T-cell (primary cell): ENCODE measurements around the gene SLC36A3. TPM values are rescaled to one million over a fixed set of nuclear protein-coding genes. Genes with fewer than 3 reads are reported as not detected.

Experiments
- ATAC-seq, 4 experiments: fragments of 200-7000 bp in 3 of 4; fragments of 150-1000 bp in 1 of 4; cut with Tn5 transposase; replicated peaks in 1 of 4; 1 replicate in 3 of 4; 2 replicates in 1 of 4; pipeline ENCODE4 v1.10.0; 2021; ENCODE audit warnings: moderate library complexity in 3 of 4, mild to moderate bottlenecking in 2 of 4, moderate number of reproducible peaks in 1 of 4
- CTCF ChIA-PET, 2 donors: fragments of 300-600 bp; sonication (Branson Sonifier 250); formaldehyde crosslinking; loops; one replicate each; lab custom pipeline; 2022; ENCODE audit warnings: antibody characterized with exemption in 2 of 2; lab: Charles Lee
- POLR2A ChIA-PET, 2 donors: fragments of 300-600 bp; sonication (Branson Sonifier 250); formaldehyde crosslinking; loops; one replicate each; lab custom pipeline; 2022; ENCODE audit warnings: antibody characterized with exemption in 2 of 2; lab: Charles Lee
- DNase-seq, 35 experiments: peaks; one replicate each; pipeline versions ENCODE4 v3.0.0 to v3.0.0-alpha.2; 2013 to 2023
- H3K27ac ChIP-seq: one replicate; pipeline ENCODE4 v1.5.1; 2013; ENCODE audit warnings: low read length
- H3K27me3 ChIP-seq, 2 experiments: replicated peaks in 1 of 2; 1 replicate in 1 of 2; 2 replicates in 1 of 2; pipeline versions ENCODE4 v1.6.1 to v1.7.0; 2013; ENCODE audit warnings: low read length in 1 of 2, mixed read lengths in 1 of 2; ENCODE audit not compliant: control insufficient read depth in 2 of 2, insufficient read depth in 2 of 2; ENCODE audit errors: extremely low read depth in 1 of 2
- H3K36me3 ChIP-seq, 2 donors: 1 replicate in 1 of 2; 2 replicates in 1 of 2; pipeline versions ENCODE4 v1.6.1 to v1.7.0; 2013; ENCODE audit warnings: low read length in 1 of 2; ENCODE audit not compliant: control insufficient read depth in 2 of 2, insufficient read depth in 1 of 2; ENCODE audit errors: extremely low read depth in 1 of 2
- H3K4me1 ChIP-seq, 2 experiments: 1 replicate in 1 of 2; 2 replicates in 1 of 2; pipeline versions ENCODE4 v1.6.1 to v1.7.0; 2013; ENCODE audit warnings: low read length in 2 of 2, mixed read lengths in 1 of 2; ENCODE audit not compliant: insufficient read depth in 2 of 2, control insufficient read depth in 1 of 2; ENCODE audit errors: extremely low read depth in 1 of 2
- H3K4me3 ChIP-seq, 2 donors: 1 replicate in 1 of 2; 2 replicates in 1 of 2; pipeline versions ENCODE4 v1.5.1 to v1.7.0; 2013; ENCODE audit warnings: mild to moderate bottlenecking in 2 of 2, low read length in 1 of 2, moderate library complexity in 1 of 2; ENCODE audit not compliant: control insufficient read depth in 1 of 2; ENCODE audit errors: extremely low read depth in 1 of 2
- H3K9me3 ChIP-seq: 2 replicates; pipeline ENCODE4 v1.7.0; 2013
- H3K27ac Mint-ChIP-seq, 2 donors: one replicate each; pipeline ENCODE4 v1.8.0; 2020 to 2021; ENCODE audit warnings: mild to moderate bottlenecking in 2 of 2, mixed read lengths in 2 of 2
- H3K27me3 Mint-ChIP-seq, 2 donors: one replicate each; pipeline ENCODE4 v1.8.0; 2021 to 2022; ENCODE audit warnings: mixed read lengths in 2 of 2
- H3K36me3 Mint-ChIP-seq: one replicate; pipeline ENCODE4 v1.8.0; 2021; ENCODE audit warnings: mixed read lengths
- H3K4me1 Mint-ChIP-seq, 3 donors: one replicate each; pipeline ENCODE4 v1.8.0; 2020 to 2022; ENCODE audit warnings: mixed read lengths in 3 of 3, mild to moderate bottlenecking in 1 of 3
- H3K4me3 Mint-ChIP-seq, 3 donors: one replicate each; pipeline ENCODE4 v1.8.0; 2020 to 2022; ENCODE audit warnings: mild to moderate bottlenecking in 3 of 3, mixed read lengths in 3 of 3, moderate library complexity in 3 of 3
- H3K9me3 Mint-ChIP-seq, 3 donors: one replicate each; pipeline ENCODE4 v1.8.0; 2020 to 2022; ENCODE audit warnings: mixed read lengths in 3 of 3
- WGBS: methylation state at CpG from one replicate; pipeline ENCODE4 v1.1.5; 2013; ENCODE audit warnings: missing lambda C conversion rate; ENCODE audit not compliant: insufficient coverage; 5-methylcytosine and 5-hydroxymethylcytosine counted together
- total RNA-seq, 35 experiments: library from RNA in 6 of 35; stranded (reverse) in 6 of 35; fragments of 120-200 nt in 1 of 35; gene quantifications; one replicate each; pipeline versions ENCODE4 v1.2.1 to v1.2.4 and lab custom pipeline; 2013 to 2026

The SLC36A3 gene
- not detected for total RNA-seq
- not detected for total RNA-seq (2013)
- 0 to 0.05 (median 0) reads per million in 29 experiments for total RNA-seq (lab: John Stamatoyannopoulos, UW)

DNA sequence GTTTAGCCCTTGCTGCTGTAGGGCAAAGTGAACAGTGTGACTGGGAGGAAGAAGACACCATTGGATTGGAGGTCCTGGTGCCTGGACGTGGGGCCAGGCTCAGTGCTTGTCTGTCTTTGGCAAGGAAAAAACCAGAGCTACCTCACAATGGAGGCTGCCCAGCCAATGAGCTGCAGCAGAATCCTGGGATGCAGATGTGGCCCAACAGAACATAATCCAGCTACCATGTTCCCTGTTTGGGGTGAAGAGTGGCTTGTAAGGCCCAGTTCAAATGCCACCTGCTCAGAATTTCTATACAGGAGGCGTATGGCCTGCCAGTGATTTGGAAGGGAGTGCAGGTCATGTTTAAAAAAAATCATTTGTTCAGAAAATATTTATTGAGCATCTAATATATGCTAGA lies at the start of gene SLC36A3:
TSS of gene SLC36A3 (minus strand) at position 101 of the 400 bp plus-strand sequence. CDS start 412 bp downstream, outside the sequence.
- Mint-ChIP-seq H3K9me3 (no peaks in the 10 kb centered on the region), H3K27me3 (peaks cover 8 to 9% of the 10 kb centered on the region in 2 donors), H3K36me3 (no peaks in the 10 kb centered on the region), H3K4me1 (no peaks in the 10 kb centered on the region), H3K27ac (no peak within 1 kb of the TSS), H3K4me3 (no peak within 1 kb of the TSS)
- CTCF ChIA-PET = no interaction called here
- ATAC-seq = no peak
- Histone ChIP-seq H3K27me3 (peaks cover 0 to 20% of the 10 kb centered on the region in 2 experiments), H3K27ac (no peak within 1 kb of the TSS), H3K9me3 (no peaks in the 10 kb centered on the region), H3K4me3 (no peak within 1 kb of the TSS), H3K36me3 (no peaks in the 10 kb centered on the region), H3K4me1 (no peaks in the 10 kb centered on the region)
- no CpG with 5 or more reads among the region's 2 CpGs for WGBS
- POLR2A ChIA-PET = no interaction called here
- no peak for DNase-seq

DNA sequence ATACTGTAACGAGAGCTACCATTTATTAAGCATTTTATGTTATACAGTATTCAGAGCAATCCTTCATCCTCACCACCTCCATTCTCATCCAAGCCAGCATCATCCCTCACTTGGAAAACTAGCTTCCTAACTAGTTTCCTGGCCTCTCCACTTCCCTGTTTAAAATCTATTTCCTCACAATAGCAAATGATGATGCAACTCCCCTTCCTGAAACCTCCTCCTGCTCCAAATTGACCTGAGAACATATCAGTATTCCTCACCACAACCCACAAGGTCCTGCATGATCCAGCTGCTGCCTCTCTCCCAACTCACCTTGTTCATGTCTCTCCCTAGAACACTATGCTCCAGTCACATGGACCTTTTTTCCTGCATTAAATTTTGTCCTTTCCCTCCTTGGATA lies 48.1 kb upstream of the SLC36A3 start:
- Mint-ChIP-seq H3K4me3 (no peak overlapping the region), H3K36me3 (no peaks in the 10 kb centered on the region), H3K9me3 (no peaks in the 10 kb centered on the region), H3K27ac (no peak overlapping the region), H3K27me3 (peaks cover 25 to 28% of the 10 kb centered on the region in 2 donors), H3K4me1 (no peaks in the 10 kb centered on the region)
- H3K27me3 ChIP-seq = peaks cover 2 to 14% of the 10 kb centered on the region in 2 experiments
- H3K4me3 ChIP-seq = no peak overlapping the region
- no peaks in the 10 kb centered on the region for H3K4me1 ChIP-seq
- ChIA-PET CTCF (no interaction called here), POLR2A (no interaction called here)
- no peaks in the 10 kb centered on the region for H3K36me3 ChIP-seq
- ATAC-seq (no peak), DNase-seq (no peak)
- no peaks in the 10 kb centered on the region for H3K9me3 ChIP-seq
- no peak overlapping the region for H3K27ac ChIP-seq
- no CpG with 5 or more reads among the region's 1 CpG for WGBS

DNA sequence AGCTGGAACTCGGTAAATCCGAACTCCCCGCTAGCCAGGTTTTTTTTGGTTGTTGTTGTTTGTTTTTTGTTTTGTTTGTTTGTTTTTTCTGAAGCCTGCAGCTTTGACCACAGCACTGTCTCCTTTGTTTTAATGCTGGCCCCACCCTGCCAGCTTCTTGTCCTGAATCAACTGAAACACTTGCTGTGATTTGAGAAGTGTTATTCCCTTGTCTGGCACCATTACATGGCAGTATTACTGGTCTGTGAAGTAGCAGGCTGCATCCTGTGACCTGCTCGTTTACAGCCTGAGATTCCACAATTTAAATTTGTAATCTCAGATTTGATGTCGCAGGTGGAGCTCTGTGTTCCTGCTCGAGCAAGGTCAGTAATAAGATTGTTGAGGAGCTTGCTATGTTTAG lies 45.2 kb upstream of the SLC36A3 start:
- no peak overlapping the region for H3K27ac ChIP-seq
- H3K4me3 Mint-ChIP-seq = no peak overlapping the region
- ChIA-PET CTCF (interaction anchor here in 1 of 2 donors (0.7 kb wide), 1 partner anchor 421 kb away, joined by 3 read pairs; no protein-coding TSS in a partner anchor), POLR2A (no interaction called here)
- H3K4me1 Mint-ChIP-seq = no peaks in the 10 kb centered on the region
- no peaks in the 10 kb centered on the region for H3K36me3 ChIP-seq
- H3K4me3 ChIP-seq = no peak overlapping the region
- no peak for ATAC-seq
- H3K27me3 Mint-ChIP-seq = peaks cover 29 to 32% of the 10 kb centered on the region in 2 donors
- H3K27me3 ChIP-seq = peaks cover 2 to 23% of the 10 kb centered on the region in 2 experiments
- H3K9me3 ChIP-seq = no peaks in the 10 kb centered on the region
- WGBS = 20% methylated on average over 2 of the region's 6 CpGs
- H3K36me3 Mint-ChIP-seq = no peaks in the 10 kb centered on the region
- DNase-seq = no peak
- no peaks in the 10 kb centered on the region for H3K9me3 Mint-ChIP-seq
- H3K27ac Mint-ChIP-seq = no peak overlapping the region
- H3K4me1 ChIP-seq = no peaks in the 10 kb centered on the region

DNA sequence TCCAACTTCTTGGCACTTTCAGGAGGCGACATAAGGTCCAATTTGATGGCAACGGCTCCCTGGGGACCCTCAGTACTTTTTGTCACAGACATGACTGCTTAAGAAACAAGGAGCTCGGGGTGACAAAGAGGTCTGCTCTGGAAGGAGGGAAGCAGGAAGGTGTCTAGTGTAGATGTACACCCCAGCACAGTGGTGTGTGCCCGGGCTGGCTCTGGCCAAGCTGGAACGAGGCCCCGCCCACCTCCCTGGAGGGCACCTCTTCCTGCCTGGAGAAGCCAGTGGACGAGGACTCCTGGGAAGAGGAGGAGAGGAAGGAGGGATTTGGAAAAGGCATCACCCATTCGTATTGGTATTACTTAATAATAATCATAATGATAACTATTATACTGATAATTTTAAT lies 43.8 kb upstream of the SLC36A3 start, which contains the start of gene SLC36A2:
TSS of gene SLC36A2 (minus strand) at position 191 of the 400 bp plus-strand sequence. CDS start at position 92, 99 bp downstream.
- WGBS = 0% methylated on average over 1 of the region's 8 CpGs
- no peaks in the 10 kb centered on the region for H3K9me3 Mint-ChIP-seq
- ChIA-PET POLR2A (no interaction called here), CTCF (no interaction called here)
- no peaks in the 10 kb centered on the region for H3K36me3 ChIP-seq
- H3K4me3 Mint-ChIP-seq = no peak within 1 kb of the TSS
- no peak within 1 kb of the TSS for H3K27ac Mint-ChIP-seq
- no peaks in the 10 kb centered on the region for H3K9me3 ChIP-seq
- DNase-seq (no peak), ATAC-seq (no peak)
- H3K4me1 Mint-ChIP-seq = no peaks in the 10 kb centered on the region
- H3K27me3 ChIP-seq = peaks cover 2 to 29% of the 10 kb centered on the region in 2 experiments
- H3K36me3 Mint-ChIP-seq = no peaks in the 10 kb centered on the region
- no peak within 1 kb of the TSS for H3K27ac ChIP-seq
- H3K27me3 Mint-ChIP-seq = peaks cover 22 to 43% of the 10 kb centered on the region in 2 donors
- H3K4me3 ChIP-seq = no peak within 1 kb of the TSS
- H3K4me1 ChIP-seq = no peaks in the 10 kb centered on the region

DNA sequence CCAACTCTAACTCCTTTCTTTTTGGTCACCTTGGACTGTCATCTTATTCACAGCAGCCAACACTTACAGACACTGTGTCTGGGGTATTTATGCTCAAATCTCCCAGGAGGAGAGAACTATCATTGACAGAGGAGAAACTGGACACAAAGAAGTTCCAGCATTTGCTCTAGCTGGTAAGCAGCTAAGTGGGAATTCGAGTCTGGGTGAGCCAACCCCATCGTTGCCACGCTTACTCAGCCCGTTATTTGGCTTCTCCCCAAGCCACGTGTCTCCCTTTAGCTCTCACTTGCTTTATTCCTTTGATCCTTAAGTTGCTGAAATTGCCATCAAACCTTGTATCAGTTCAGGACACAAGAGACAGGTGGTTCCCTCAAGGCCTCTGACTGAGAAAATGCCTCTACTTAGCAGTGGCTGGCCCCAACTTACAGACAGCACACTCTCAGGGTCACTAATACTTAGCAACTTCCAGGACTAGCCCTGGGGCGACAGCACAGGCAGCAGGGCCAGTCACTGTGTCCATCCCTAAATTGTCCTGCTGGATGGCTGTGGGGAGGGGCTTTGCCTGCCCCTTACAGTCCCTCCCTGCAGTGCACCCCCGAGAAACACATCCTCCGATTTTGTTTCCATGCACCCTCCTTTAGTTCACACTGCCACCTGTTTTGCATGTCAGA lies 42.4 kb upstream of the SLC36A3 start:
- Mint-ChIP-seq H3K9me3 (no peaks in the 10 kb centered on the region), H3K4me3 (no peak overlapping the region), H3K36me3 (no peaks in the 10 kb centered on the region), H3K27me3 (peaks cover 27 to 48% of the 10 kb centered on the region in 2 donors), H3K4me1 (no peaks in the 10 kb centered on the region), H3K27ac (peak overlapping the region in 1 of 2 donors; percentile 48)
- H3K27me3 ChIP-seq = peaks cover 0 to 29% of the 10 kb centered on the region in 2 experiments
- no peak for ATAC-seq
- ChIA-PET CTCF (interaction anchor here in 1 of 2 donors (0.6 kb wide), 1 partner anchor 1876 kb away, joined by 3 read pairs; no protein-coding TSS in a partner anchor), POLR2A (no interaction called here)
- no peaks in the 10 kb centered on the region for H3K36me3 ChIP-seq
- no peaks in the 10 kb centered on the region for H3K4me1 ChIP-seq
- H3K27ac ChIP-seq = no peak overlapping the region
- H3K9me3 ChIP-seq = no peaks in the 10 kb centered on the region
- 50% methylated on average over 7 of the region's 8 CpGs for WGBS
- no peak for DNase-seq
- no peak overlapping the region for H3K4me3 ChIP-seq

DNA sequence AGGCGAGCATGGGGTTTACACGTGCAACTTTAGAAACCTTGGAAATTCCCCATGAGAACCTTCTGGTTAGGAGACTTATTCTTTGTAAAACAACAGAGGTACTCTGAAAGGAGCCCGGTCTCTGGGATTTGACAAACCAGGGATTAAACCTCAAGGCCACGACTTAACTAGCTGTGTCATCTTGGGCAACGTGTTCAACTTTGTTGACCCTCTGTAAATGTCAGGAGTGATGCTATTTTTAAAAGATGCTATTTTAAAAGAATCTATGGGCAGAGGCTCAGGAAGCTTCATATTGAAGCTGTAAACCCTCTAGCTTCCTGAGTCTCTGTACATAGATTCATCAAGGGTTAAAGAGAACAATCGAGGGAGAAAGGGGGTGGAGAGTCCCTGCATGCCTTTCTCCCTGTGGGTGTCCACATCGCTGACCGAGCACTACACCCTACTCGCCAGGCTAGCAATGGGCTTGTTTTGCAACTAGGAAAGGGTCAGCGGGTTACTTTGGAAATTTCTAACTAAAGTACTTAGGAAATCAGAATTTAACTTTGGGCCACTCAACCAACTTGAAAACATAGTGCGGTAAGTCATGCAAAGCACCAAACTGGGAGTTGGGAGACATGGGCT lies 41.7 kb upstream of the SLC36A3 start:
- H3K4me1 ChIP-seq = no peaks in the 10 kb centered on the region
- no peak overlapping the region for H3K4me3 ChIP-seq
- H3K36me3 ChIP-seq = no peaks in the 10 kb centered on the region
- Mint-ChIP-seq H3K36me3 (no peaks in the 10 kb centered on the region), H3K27ac (no peak overlapping the region), H3K9me3 (no peaks in the 10 kb centered on the region), H3K27me3 (peaks cover 27 to 48% of the 10 kb centered on the region in 2 donors), H3K4me3 (no peak overlapping the region), H3K4me1 (no peaks in the 10 kb centered on the region)
- ChIA-PET POLR2A (no interaction called here), CTCF (no interaction called here)
- ATAC-seq (no peak), DNase-seq (no peak)
- H3K27ac ChIP-seq = no peak overlapping the region
- H3K9me3 ChIP-seq = no peaks in the 10 kb centered on the region
- WGBS = 27% methylated on average over 5 of the region's 11 CpGs
- H3K27me3 ChIP-seq = peaks cover 0 to 29% of the 10 kb centered on the region in 2 experiments
